GM19455 (cell line): Measurements from ENCODE around the gene SLC39A11.
"Not testable (repeated sequence)": the region's sequence is repeated elsewhere in the genome, so short reads cannot be mapped to it uniquely, and the experiment has no call there.

Experiments used
- ATAC-seq: cut with Tn5 transposase; IDR thresholded peaks from one replicate; pipeline ENCODE4 v1.9.1; 2021; ENCODE audit not compliant: unreplicated experiment

Gene SLC39A11

GRCh38 chr17:73013816-73014663, 78.4 kb downstream of the SLC39A11 start:
- no peak for ATAC-seq

GRCh38 chr17:73013301-73013700, 79.2 kb downstream of the SLC39A11 start:
- peak; percentile 79 for ATAC-seq

- ATAC-seq = no peak
Observed at GRCh38 chr17:73011016-73011486, 81.4 kb downstream of the SLC39A11 start.

GRCh38 chr17:73010414-73010813, 82.1 kb downstream of the SLC39A11 start:
- ATAC-seq = no peak

GRCh38 chr17:73007407-73007806, 85.1 kb downstream of the SLC39A11 start:
- no peak for ATAC-seq

GRCh38 chr17:73005360-73005759, 87.1 kb downstream of the SLC39A11 start:
- no peak for ATAC-seq

- ATAC-seq = no peak
Observed at GRCh38 chr17:73003487-73003886, 89.0 kb downstream of the SLC39A11 start.

GRCh38 chr17:73000832-73001231, 91.7 kb downstream of the SLC39A11 start:
- ATAC-seq = no peak

GRCh38 chr17:72999474-72999873, 93.0 kb downstream of the SLC39A11 start:
- not testable (repeated sequence) for ATAC-seq

GRCh38 chr17:72998343-72998742, 94.1 kb downstream of the SLC39A11 start:
- no peak for ATAC-seq

GRCh38 chr17:72997559-72997958, 94.9 kb downstream of the SLC39A11 start:
- no peak for ATAC-seq

- no peak for ATAC-seq
Observed at GRCh38 chr17:72996791-72997190, 95.7 kb downstream of the SLC39A11 start.

- ATAC-seq = no peak
Observed at GRCh38 chr17:72995008-72995656, 97.4 kb downstream of the SLC39A11 start.

- ATAC-seq = not testable (repeated sequence)
Observed at GRCh38 chr17:72992783-72993467, 99.6 kb downstream of the SLC39A11 start.

GRCh38 chr17:72991651-72992050, 100.8 kb downstream of the SLC39A11 start:
- ATAC-seq = no peak

- ATAC-seq = no peak
Observed at GRCh38 chr17:72989074-72989610, 103.3 kb downstream of the SLC39A11 start.

- no peak for ATAC-seq
Observed at GRCh38 chr17:72988451-72988850, 104.0 kb downstream of the SLC39A11 start.

GRCh38 chr17:72987166-72987565, 105.3 kb downstream of the SLC39A11 start:
- no peak for ATAC-seq

GRCh38 chr17:72985882-72986720, 106.4 kb downstream of the SLC39A11 start:
- ATAC-seq = peak; percentile 75

GRCh38 chr17:72984926-72985325, 107.6 kb downstream of the SLC39A11 start:
- ATAC-seq = no peak
